ENCODE measurements around the gene INPP5A.

INPP5A gene

DNA sequence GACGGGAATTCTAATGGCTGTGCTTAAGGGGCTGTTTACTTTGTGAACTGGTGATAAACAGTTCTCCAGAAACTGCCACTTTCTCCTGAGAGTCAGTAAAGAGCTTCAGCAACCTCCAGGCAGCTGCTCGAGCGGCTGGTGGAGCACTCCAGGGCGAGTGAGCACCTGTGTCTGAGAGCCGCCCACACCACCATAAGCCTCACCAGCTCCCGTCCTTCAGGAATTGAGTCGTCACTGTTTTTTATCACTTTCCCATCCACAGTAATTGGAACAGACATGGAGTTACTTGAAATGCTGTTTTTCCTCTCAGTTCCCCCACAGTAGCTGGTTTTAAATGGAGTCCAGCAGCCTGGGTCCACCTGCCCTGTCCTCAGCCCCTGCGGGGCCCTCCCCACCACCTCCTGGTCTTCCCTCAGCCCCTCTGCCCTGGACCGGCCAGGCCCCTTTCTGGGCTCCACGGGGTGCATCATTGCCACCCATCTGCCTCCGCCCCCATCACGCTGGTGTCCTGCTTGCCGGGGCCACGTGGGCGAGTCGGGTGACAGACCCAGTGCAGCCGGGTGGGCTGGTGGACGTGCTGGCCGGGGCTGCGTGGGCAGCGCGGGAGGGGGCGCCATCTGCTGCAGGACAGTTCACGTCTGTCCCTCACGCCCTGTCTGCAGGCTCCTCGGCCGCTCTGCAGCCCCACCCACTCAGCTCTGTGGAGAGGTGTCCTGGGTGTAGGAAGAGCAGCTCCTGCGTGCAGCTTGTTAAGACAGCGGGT lies 192.4 kb downstream of the INPP5A start:
- no peak overlapping the region for H3K27ac Mint-ChIP-seq
- H3K27me3 Mint-ChIP-seq (ENCODE audit: low read depth), result peaks cover 3% of the 10 kb centered on the region
- TF ChIP-seq, protein P1, sequence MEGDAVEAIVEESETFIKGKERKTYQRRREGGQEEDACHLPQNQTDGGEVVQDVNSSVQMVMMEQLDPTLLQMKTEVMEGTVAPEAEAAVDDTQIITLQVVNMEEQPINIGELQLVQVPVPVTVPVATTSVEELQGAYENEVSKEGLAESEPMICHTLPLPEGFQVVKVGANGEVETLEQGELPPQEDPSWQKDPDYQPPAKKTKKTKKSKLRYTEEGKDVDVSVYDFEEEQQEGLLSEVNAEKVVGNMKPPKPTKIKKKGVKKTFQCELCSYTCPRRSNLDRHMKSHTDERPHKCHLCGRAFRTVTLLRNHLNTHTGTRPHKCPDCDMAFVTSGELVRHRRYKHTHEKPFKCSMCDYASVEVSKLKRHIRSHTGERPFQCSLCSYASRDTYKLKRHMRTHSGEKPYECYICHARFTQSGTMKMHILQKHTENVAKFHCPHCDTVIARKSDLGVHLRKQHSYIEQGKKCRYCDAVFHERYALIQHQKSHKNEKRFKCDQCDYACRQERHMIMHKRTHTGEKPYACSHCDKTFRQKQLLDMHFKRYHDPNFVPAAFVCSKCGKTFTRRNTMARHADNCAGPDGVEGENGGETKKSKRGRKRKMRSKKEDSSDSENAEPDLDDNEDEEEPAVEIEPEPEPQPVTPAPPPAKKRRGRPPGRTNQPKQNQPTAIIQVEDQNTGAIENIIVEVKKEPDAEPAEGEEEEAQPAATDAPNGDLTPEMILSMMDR (IDR thresholded peaks at IDR 0.05; ENCODE audit: unreplicated experiment in 3 of 3), result no peak
- no peaks in the 10 kb centered on the region for H3K9me3 Mint-ChIP-seq
- no peak overlapping the region for H3K4me3 Mint-ChIP-seq
- peaks cover 14% of the 10 kb centered on the region for H3K36me3 Mint-ChIP-seq (ENCODE audit: low read depth)
- H3K4me1 Mint-ChIP-seq, result peaks cover 5% of the 10 kb centered on the region

DNA sequence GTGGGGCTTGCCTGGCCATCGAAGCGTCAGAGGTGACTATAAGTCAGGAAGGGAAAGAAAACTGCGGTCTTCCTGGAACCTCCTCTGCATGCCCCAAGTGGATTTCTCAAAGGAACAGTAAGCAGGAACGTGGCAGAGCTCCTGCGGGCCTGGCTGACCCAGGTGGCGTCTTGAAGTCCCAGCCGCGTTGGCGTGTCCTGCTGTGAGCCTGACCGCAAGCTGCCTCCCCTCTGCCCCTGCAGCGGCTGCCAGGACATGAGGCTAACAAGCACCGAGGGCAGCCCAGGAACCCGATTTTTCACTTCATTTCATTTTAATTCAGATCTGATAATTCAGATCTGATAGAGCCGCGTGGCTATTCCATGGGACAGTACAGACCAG lies 193.0 kb downstream of the INPP5A start:
- Mint-ChIP-seq H3K4me3 (no peak overlapping the region), H3K9me3 (no peaks in the 10 kb centered on the region), H3K27me3 (ENCODE audit: low read depth) (peaks cover 3% of the 10 kb centered on the region), H3K36me3 (ENCODE audit: low read depth) (peaks cover 11% of the 10 kb centered on the region), H3K4me1 (peaks cover 5% of the 10 kb centered on the region), H3K27ac (no peak overlapping the region)
- TF ChIP-seq, protein P1 (IDR thresholded peaks at IDR 0.05; ENCODE audit: unreplicated experiment in 3 of 3), result no peak

DNA sequence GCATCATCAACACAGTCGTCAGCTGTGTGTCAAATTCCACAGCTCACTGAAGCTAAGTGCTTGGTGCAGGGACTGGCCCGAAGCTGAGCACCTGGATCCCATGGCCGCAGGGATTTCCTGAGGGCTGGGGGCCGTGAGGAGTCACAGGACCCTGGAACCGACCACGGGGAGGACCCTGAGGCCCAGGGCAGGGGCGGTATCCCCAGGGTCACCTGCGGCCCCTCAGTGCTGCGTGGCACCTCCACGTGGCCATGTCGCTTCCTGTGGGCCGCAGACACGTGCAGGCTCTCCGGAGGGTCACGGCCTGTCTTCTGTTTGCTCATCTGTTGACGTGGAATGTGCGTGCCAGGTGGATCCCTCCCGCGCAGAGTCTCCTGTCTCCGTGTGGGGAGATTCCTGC lies 194.9 kb downstream of the INPP5A start:
- Mint-ChIP-seq H3K27me3 (ENCODE audit: low read depth) (no peaks in the 10 kb centered on the region), H3K36me3 (ENCODE audit: low read depth) (no peaks in the 10 kb centered on the region), H3K9me3 (no peaks in the 10 kb centered on the region), H3K27ac (no peak overlapping the region), H3K4me3 (no peak overlapping the region), H3K4me1 (peaks cover 5% of the 10 kb centered on the region)
- TF ChIP-seq, protein P1 (IDR thresholded peaks at IDR 0.05; ENCODE audit: unreplicated experiment in 3 of 3), result no peak

DNA sequence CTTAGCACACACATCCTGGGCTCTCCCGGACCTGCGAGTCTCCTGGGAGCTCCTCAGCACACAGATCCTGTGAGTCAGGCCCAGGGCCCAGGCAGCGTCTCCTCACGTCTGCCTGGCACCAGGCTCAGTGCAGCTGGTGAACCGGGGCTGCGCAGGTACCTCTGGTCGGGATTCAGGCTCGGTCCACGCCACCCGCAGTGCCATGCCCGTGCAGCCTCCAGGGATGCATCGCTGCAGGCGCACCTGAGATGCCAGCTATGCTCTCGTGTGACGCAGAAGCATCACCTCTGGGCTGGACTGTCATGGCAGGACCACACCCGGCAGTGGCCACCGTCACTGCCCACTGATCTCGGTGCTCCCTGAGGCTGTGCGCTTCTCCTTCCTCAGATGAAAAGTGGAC lies 196.3 kb downstream of the INPP5A start:
- peaks cover 5% of the 10 kb centered on the region for H3K4me1 Mint-ChIP-seq
- TF ChIP-seq, protein P1 (IDR thresholded peaks at IDR 0.05; ENCODE audit: unreplicated experiment in 3 of 3), result no peak
- H3K4me3 Mint-ChIP-seq, result no peak overlapping the region
- H3K27ac Mint-ChIP-seq, result no peak overlapping the region
- H3K9me3 Mint-ChIP-seq, result no peaks in the 10 kb centered on the region
- no peaks in the 10 kb centered on the region for H3K27me3 Mint-ChIP-seq (ENCODE audit: low read depth)
- H3K36me3 Mint-ChIP-seq (ENCODE audit: low read depth), result no peaks in the 10 kb centered on the region

DNA sequence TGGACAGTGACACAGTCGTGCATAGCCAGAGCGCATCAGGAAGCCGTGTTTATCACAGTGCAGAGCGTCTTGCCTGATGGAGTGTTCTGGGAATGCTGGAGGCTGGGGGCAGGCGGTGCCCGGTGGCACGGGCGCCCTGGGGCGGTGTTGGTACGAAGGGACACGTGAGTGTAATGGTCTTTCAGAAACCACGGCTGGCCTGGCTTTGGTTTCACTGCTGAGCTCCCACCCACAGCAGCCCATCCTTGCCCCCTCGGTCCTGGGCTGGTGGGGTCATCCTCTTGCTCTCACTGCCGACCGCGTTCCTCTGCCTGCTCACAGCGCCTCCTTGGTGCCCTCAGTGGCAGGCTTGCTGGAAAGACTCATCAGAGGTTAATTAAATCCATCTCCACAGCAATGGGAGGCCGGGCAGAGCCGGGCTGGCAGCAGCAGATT lies 197.8 kb downstream of the INPP5A start:
- H3K4me3 Mint-ChIP-seq, result no peak overlapping the region
- peaks cover 4% of the 10 kb centered on the region for H3K27me3 Mint-ChIP-seq (ENCODE audit: low read depth)
- TF ChIP-seq, protein P1 (IDR thresholded peaks at IDR 0.05; ENCODE audit: unreplicated experiment in 3 of 3), result no peak
- H3K36me3 Mint-ChIP-seq (ENCODE audit: low read depth), result no peaks in the 10 kb centered on the region
- peaks cover 5% of the 10 kb centered on the region for H3K4me1 Mint-ChIP-seq
- H3K27ac Mint-ChIP-seq, result no peak overlapping the region
- no peaks in the 10 kb centered on the region for H3K9me3 Mint-ChIP-seq

DNA sequence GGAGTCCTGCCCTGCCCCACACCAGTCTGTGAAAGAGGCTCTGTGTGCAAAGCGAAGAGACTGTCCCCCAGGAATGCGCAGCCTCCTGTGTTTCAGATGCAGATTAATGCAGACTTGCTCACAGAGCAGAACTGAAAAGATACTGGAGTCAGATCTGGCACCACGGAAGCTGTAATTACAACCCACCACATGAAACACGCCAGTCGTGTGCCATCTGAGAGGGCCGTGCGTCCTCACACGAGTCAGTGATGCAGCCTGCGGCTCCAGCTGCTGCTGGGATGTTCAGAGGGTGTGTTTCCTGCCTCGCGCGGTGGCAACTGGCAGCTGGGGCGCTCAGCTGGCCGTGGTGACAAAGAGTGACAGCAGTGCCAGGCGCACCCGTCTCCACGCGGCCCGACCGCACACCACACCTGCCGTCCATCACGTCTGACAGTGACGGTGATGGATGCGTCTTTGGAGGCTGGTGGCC lies 198.4 kb downstream of the INPP5A start:
- peaks cover 10% of the 10 kb centered on the region for H3K4me1 Mint-ChIP-seq
- no peak overlapping the region for H3K27ac Mint-ChIP-seq
- H3K9me3 Mint-ChIP-seq, result no peaks in the 10 kb centered on the region

More for the DNA sequence above, 198.4 kb downstream of the INPP5A start:
- Mint-ChIP-seq H3K36me3 (ENCODE audit: low read depth) (no peaks in the 10 kb centered on the region), H3K4me3 (no peak overlapping the region), H3K27me3 (ENCODE audit: low read depth) (peaks cover 10% of the 10 kb centered on the region)
- TF ChIP-seq, protein P1 (IDR thresholded peaks at IDR 0.05; ENCODE audit: unreplicated experiment in 3 of 3), result no peak

Measured in nephron (organoid).